GF-D8 (cell line): ENCODE data around the gene MRPL38.

Experiments used
- DNase-seq: peaks from one replicate; lab custom pipeline; 2025; lab: John Stamatoyannopoulos, UW

MRPL38 gene

GRCh38 chr17:75904749-75905521, at the start of gene MRPL38:
TSS of gene MRPL38 (minus strand) at chr17:75904884. CDS start at chr17:75904875, 9 bp downstream.
- peak; percentile 87 for DNase-seq

GRCh38 chr17:75950855-75951554, 46.3 kb upstream of the MRPL38 start:
- DNase-seq, result peak; percentile 16

- DNase-seq, result no peak
Measured at GRCh38 chr17:75950421-75950820, 45.7 kb upstream of the MRPL38 start.

GRCh38 chr17:75945211-75945610, 40.5 kb upstream of the MRPL38 start:
- DNase-seq, result no peak

GRCh38 chr17:75943491-75943890, 38.8 kb upstream of the MRPL38 start:
- no peak for DNase-seq

- no peak for DNase-seq
Measured at GRCh38 chr17:75942473-75942872, 37.8 kb upstream of the MRPL38 start.

- DNase-seq, result no peak
Measured at GRCh38 chr17:75941442-75941819, 36.7 kb upstream of the MRPL38 start.

GRCh38 chr17:75940727-75941441, 36.2 kb upstream of the MRPL38 start, which contains the start of gene FBF1:
TSS of gene FBF1 (minus strand) at chr17:75941042. CDS start at chr17:75938149, 2,893 bp downstream.
- DNase-seq, result peak; percentile 80

GRCh38 chr17:75937652-75938051, 33.0 kb upstream of the MRPL38 start:
- DNase-seq, result no peak

GRCh38 chr17:75933808-75934207, 29.1 kb upstream of the MRPL38 start:
- DNase-seq, result no peak

GRCh38 chr17:75932852-75933251, 28.2 kb upstream of the MRPL38 start:
- DNase-seq, result no peak

GRCh38 chr17:75931062-75931461, 26.4 kb upstream of the MRPL38 start:
- no peak for DNase-seq

- DNase-seq, result no peak
Measured at GRCh38 chr17:75927286-75927922, 22.7 kb upstream of the MRPL38 start.

- DNase-seq, result no peak
Measured at GRCh38 chr17:75926456-75926855, 21.8 kb upstream of the MRPL38 start.

GRCh38 chr17:75925912-75926311, 21.2 kb upstream of the MRPL38 start:
- no peak for DNase-seq

- no peak for DNase-seq
Measured at GRCh38 chr17:75925103-75925502, 20.4 kb upstream of the MRPL38 start.

- no peak for DNase-seq
Measured at GRCh38 chr17:75922963-75923874, 18.5 kb upstream of the MRPL38 start.

GRCh38 chr17:75922173-75922961, 17.7 kb upstream of the MRPL38 start:
- no peak for DNase-seq

GRCh38 chr17:75921596-75921995, 16.9 kb upstream of the MRPL38 start:
- no peak for DNase-seq

- DNase-seq, result no peak
Measured at GRCh38 chr17:75920045-75920560, 15.4 kb upstream of the MRPL38 start.
